Endothelial cell of umbilical vein (primary cell): ENCODE measurements around the gene TM4SF18. TPM values are rescaled to one million over a fixed set of nuclear protein-coding genes. Genes with fewer than 3 reads are reported as not detected.

Source experiments
- BruUV-seq: library from RNA; stranded (reverse); fragments of 400-500 nt; replicated peaks from 2 replicates; lab custom pipeline; 2021; lab: Mats Ljungman, UMichigan
- CTCF ChIA-PET: fragments of 300-600, 350-600 bp; sonication (Branson Sonifier 250); formaldehyde crosslinking; loops from one replicate; lab custom pipeline; 2021; ENCODE audit warnings: antibody characterized with exemption, inconsistent platforms; lab: Charles Lee
- POLR2A ChIA-PET: fragments of 300-600, 350-600 bp; sonication (Branson Sonifier 250); formaldehyde crosslinking; loops from one replicate; lab custom pipeline; 2021; ENCODE audit warnings: antibody characterized with exemption, inconsistent platforms; lab: Charles Lee
- DNase-seq: peaks from one replicate; pipeline ENCODE4 v3.0.0-alpha.2; 2011; ENCODE audit warnings: low read depth, low spot score
- FAIRE-seq: peaks from 2 replicates; lab custom pipeline; 2011; peaks lifted over from hg19 to GRCh38; lab: Jason Lieb, UNC
- H2AFZ ChIP-seq: 2 replicates; pipeline ENCODE4 v1.6.0; 2012; ENCODE audit warnings: low read depth, low read length, control low read depth, inconsistent platforms
- H3K27ac ChIP-seq: 2 replicates; pipeline ENCODE4 v1.5.1; 2011; ENCODE audit warnings: low read depth, mild to moderate bottlenecking, control low read depth, low read length, moderate library complexity; ENCODE audit not compliant: insufficient read depth
- H3K27me3 ChIP-seq, 2 experiments: 2 replicates each; pipeline versions ENCODE4 v1.6.0 to v1.6.1; 2011; ENCODE audit warnings: low read length in 2 of 2, mixed read lengths in 1 of 2; ENCODE audit not compliant: control insufficient read depth in 2 of 2, insufficient read depth in 2 of 2
- H3K36me3 ChIP-seq, 2 experiments: 2 replicates in 1 of 2; 3 replicates in 1 of 2; pipeline ENCODE4 v1.5.1; 2011; ENCODE audit warnings: low read length in 2 of 2, mild to moderate bottlenecking in 1 of 2, moderate library complexity in 1 of 2; ENCODE audit not compliant: control insufficient read depth in 2 of 2, insufficient read depth in 2 of 2; ENCODE audit errors: extremely low read depth in 1 of 2
- H3K4me1 ChIP-seq: 3 replicates; pipeline ENCODE4 v1.5.1; 2011; ENCODE audit warnings: mild to moderate bottlenecking, low read length; ENCODE audit not compliant: control insufficient read depth, insufficient read depth; ENCODE audit errors: extremely low read depth
- H3K4me2 ChIP-seq: 2 replicates; pipeline ENCODE4 v1.6.1; 2011; ENCODE audit warnings: low read length, control low read depth, mixed read lengths; ENCODE audit not compliant: insufficient read depth
- H3K4me3 ChIP-seq, 3 experiments: fragments of 200-600 bp in 1 of 3; sonication (generic), shearing (Covaris generic) in 1 of 3; replicated peaks in 1 of 3; 2 replicates each; pipeline ENCODE4 v1.5.1; 2011 to 2016; ENCODE audit warnings: control low read depth in 3 of 3, low read length in 3 of 3, mild to moderate bottlenecking in 2 of 3, inconsistent platforms in 1 of 3, low read depth in 1 of 3, moderate library complexity in 1 of 3; ENCODE audit not compliant: insufficient read depth in 1 of 3
- H3K79me2 ChIP-seq: 2 replicates; pipeline ENCODE4 v1.6.0; 2012; ENCODE audit warnings: low read length, inconsistent platforms; ENCODE audit not compliant: control insufficient read depth, insufficient read depth
- H3K9ac ChIP-seq: replicated peaks from 2 replicates; pipeline ENCODE3; 2011; ENCODE audit warnings: low read length, control low read depth; ENCODE audit not compliant: insufficient read depth; ENCODE audit errors: extremely low read depth
- H3K9me1 ChIP-seq: replicated peaks from 3 replicates; pipeline ENCODE4 v1.6.0; 2011; ENCODE audit warnings: mild to moderate bottlenecking, low read length; ENCODE audit not compliant: control insufficient read depth, insufficient read depth; ENCODE audit errors: extremely low read depth
- H3K9me3 ChIP-seq: replicated peaks from 2 replicates; pipeline ENCODE4 v1.5.1; 2012; ENCODE audit warnings: low read length, inconsistent platforms; ENCODE audit not compliant: control insufficient read depth, insufficient read depth
- H4K20me1 ChIP-seq: replicated peaks from 2 replicates; pipeline ENCODE3; 2011; ENCODE audit warnings: mild to moderate bottlenecking, low read length; ENCODE audit not compliant: control insufficient read depth, insufficient read depth; ENCODE audit errors: extremely low read depth
- CTCF ChIP-seq, 2 donors: IDR thresholded peaks; 1 replicate in 1 of 2; 2 replicates in 1 of 2; pipeline ENCODE4 v1.5.1; 2011; ENCODE audit warnings: low read length in 2 of 2, mild to moderate bottlenecking in 2 of 2, moderate library complexity in 2 of 2, control low read depth in 1 of 2, inconsistent platforms in 1 of 2, low read depth in 1 of 2; ENCODE audit not compliant: insufficient read depth in 1 of 2; ENCODE audit errors: extremely low read depth in 1 of 2
- EZH2 ChIP-seq: IDR thresholded peaks from 2 replicates; pipeline ENCODE4 v1.6.1; 2012; ENCODE audit warnings: borderline replicate concordance, low read depth, mild to moderate bottlenecking, moderate library complexity, low read length, inconsistent platforms; ENCODE audit not compliant: severe bottlenecking
- FOS ChIP-seq: IDR thresholded peaks from 2 replicates; pipeline ENCODE4 v1.6.1; 2011; ENCODE audit warnings: mild to moderate bottlenecking, low read length, moderate library complexity, borderline replicate concordance; ENCODE audit not compliant: insufficient read depth
- GATA2 ChIP-seq: IDR thresholded peaks from 2 replicates; pipeline ENCODE4 v1.7.0; 2011; ENCODE audit warnings: low read depth, mild to moderate bottlenecking, moderate library complexity, mixed read lengths, low read length; ENCODE audit not compliant: insufficient read length, insufficient read depth
- JUN ChIP-seq: IDR thresholded peaks from 2 replicates; pipeline ENCODE4 v1.6.1; 2011; ENCODE audit warnings: borderline replicate concordance, low read depth; ENCODE audit not compliant: insufficient read length, insufficient read depth
- MAX ChIP-seq: IDR thresholded peaks from 2 replicates; pipeline ENCODE4 v1.6.1; 2011; ENCODE audit not compliant: insufficient read depth, insufficient read length
- MYC ChIP-seq: IDR thresholded peaks from one replicate; pipeline ENCODE4 v1.6.1; 2011; ENCODE audit warnings: mild to moderate bottlenecking, low read depth, low read length
- POLR2AphosphoS5 ChIP-seq: IDR thresholded peaks from 2 replicates; pipeline ENCODE4 v1.6.1; 2012; ENCODE audit warnings: low read depth, mild to moderate bottlenecking, control low read depth, low read length, moderate library complexity; ENCODE audit not compliant: insufficient read depth
- dilution Hi-C: fragments of 300-500 bp; cut with MboI; formaldehyde crosslinking; loops from one replicate; pipeline ENCODE4 v1.15.0; 2019; ENCODE audit warnings: low sequenced_read_pairs; ENCODE audit not compliant: extremely low pct_ligation_motif_present
- intact Hi-C: fragments of 100-400 bp; cut with micrococcal nuclease; formaldehyde crosslinking; loops from one replicate; pipeline ENCODE4 v1.10.0; 2022
- polyA plus RNA-seq, 4 experiments: library from polyadenylated mRNA; depleted of rRNA in 3 of 4; stranded (reverse) in 3 of 4; unstranded in 1 of 4; fragments of >200 nt; gene quantifications; 2 replicates each; pipeline versions ENCODE4 v1.2.1 to v1.2.3, GENCODE V29; 2011 to 2012; ENCODE audit warnings: missing spikeins in 1 of 4
- total RNA-seq: library from RNA; stranded (reverse); gene quantifications from 2 replicates; pipeline ENCODE4 v1.2.3, GENCODE V29; 2021

TM4SF18 gene
- total and polyA plus RNA-seq, 2 donors (not counting 3 experiments of a cell fraction or from before 2014, with no cell fraction given): 158 to 163 TPM

- CTCF ChIA-PET: interaction anchor here (0.7 to 9.7 kb wide), 16 partner anchors 9 to 416 kb away, joined by 3 to 125 read pairs (median 8); partner anchors contain the start of gene TM4SF18
- peak; percentile 82 for FAIRE-seq
- Histone ChIP-seq H3K9me3 (no peaks in the 10 kb centered on the region), H3K27me3 (no peaks in the 10 kb centered on the region), H3K79me2 (peaks cover 45% of the 10 kb centered on the region), H3K9ac (peak overlapping the region; percentile 97), H4K20me1 (no peaks in the 10 kb centered on the region), H2AFZ (no peak overlapping the region), H3K4me2 (peak overlapping the region; percentile 94), H3K36me3 (peaks cover 22 to 41% of the 10 kb centered on the region in 2 experiments), H3K4me1 (peaks cover 84% of the 10 kb centered on the region), H3K9me1 (no peaks in the 10 kb centered on the region), H3K27ac (peak overlapping the region; percentile 90), H3K4me3 (peak overlapping the region in 1 of 3 experiments; percentile 98)
- TSS peak; percentile 60 for BruUV-seq
- dilution Hi-C loops (no loop called here), intact Hi-C loops (loop anchor here (1.0 to 10.0 kb wide), 9 partner anchors 19 to 416 kb away; partner anchors contain the start of gene WWTR1)
- TF ChIP-seq POLR2AphosphoS5 (peak; percentile 51), MAX (no peak), CTCF (IDR thresholded peaks at IDR 0.05; ENCODE audit: extremely low read depth in 1 of 2, insufficient read depth in 1 of 2, low read depth in 1 of 2, low read length in 2 of 2) (peak; percentile 21 to 41), JUN (peak; percentile 78), EZH2 (no peak), FOS (peak; percentile 37), MYC (no peak), GATA2 (peak; percentile 63)
- DNase-seq: peak; percentile 97
- POLR2A ChIA-PET: interaction anchor here (0.7 to 2.3 kb wide), 14 partner anchors 14 to 416 kb away, joined by 3 to 21 read pairs (median 5); partner anchors contain the start of gene TM4SF18
Measured at GRCh38 chr3:149371001-149371722, 37.7 kb upstream of the TM4SF18 start.
